ENCODE results near the gene BMP3. TPM values are rescaled to one million over a fixed set of nuclear protein-coding genes. Genes with fewer than 3 reads are reported as not detected.

Gene BMP3
- total and polyA plus RNA-seq, 10 of the 15 experiments (the other 5 are each of a cell fraction or from before 2014, with no cell fraction given): 0.37 to 1.4 (median 0.88) TPM

DNA sequence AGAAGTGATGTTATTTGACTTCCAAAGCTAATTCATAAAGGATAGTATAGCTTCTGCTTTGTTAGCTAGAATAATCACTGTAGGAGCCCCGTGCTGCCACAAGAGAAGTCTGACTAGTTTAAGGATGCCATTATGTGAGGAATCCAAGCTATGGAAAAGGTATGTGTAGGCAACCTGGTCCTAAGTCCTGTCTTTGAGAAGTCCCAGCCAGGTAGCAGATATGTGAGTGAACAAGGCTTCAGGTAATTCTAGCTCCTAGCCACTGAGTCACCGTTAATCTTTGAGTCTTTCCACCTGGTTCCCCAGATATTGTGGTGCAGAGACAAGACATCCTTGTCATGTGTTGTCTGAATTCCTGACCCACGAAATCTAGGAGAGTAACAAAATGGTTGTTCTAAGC, 55.5 kb downstream of the BMP3 start:
- SMC1A ChIA-PET (ENCODE audit: uncharacterized antibody, unreplicated experiment): interaction anchor here (0.7 to 1.2 kb wide), 2 partner anchors 23 to 55 kb away, joined by 3 read pairs; no protein-coding TSS in a partner anchor
- CTCF ChIA-PET: interaction anchor here (0.7 to 2.7 kb wide), 2 partner anchors 15 to 725 kb away, joined by 3 to 15 read pairs; no protein-coding TSS in a partner anchor
- Histone ChIP-seq H3K9me3 (replicated peaks; ENCODE audit: control insufficient read depth, insufficient read depth, low read length) (no peaks in the 10 kb centered on the region), H3K79me2 (ENCODE audit: control insufficient read depth, insufficient read depth, low read length) (no peaks in the 10 kb centered on the region), H3K4me1 (ENCODE audit: control insufficient read depth, insufficient read depth, low read length) (no peaks in the 10 kb centered on the region), H3K36me3 (ENCODE audit: control insufficient read depth in 2 of 2, insufficient read depth in 2 of 2, low read length in 1 of 2) (no peaks in the 10 kb centered on the region), H3K27ac (ENCODE audit: control insufficient read depth, insufficient read depth) (no peak overlapping the region), H3K9ac (ENCODE audit: control insufficient read depth, insufficient read depth, low read length) (no peak overlapping the region), H3K4me3 (no peak overlapping the region), H2AFZ (ENCODE audit: control insufficient read depth, low read depth, low read length) (no peak overlapping the region), H3K4me2 (ENCODE audit: control insufficient read depth, insufficient read depth) (no peak overlapping the region), H4K20me1 (ENCODE audit: control insufficient read depth, insufficient read depth) (no peaks in the 10 kb centered on the region), H3K27me3 (replicated peaks in 1 of 2; ENCODE audit: control insufficient read depth in 2 of 2, insufficient read depth in 2 of 2, low read length in 1 of 2) (no peaks in the 10 kb centered on the region)
- DNase-seq (ENCODE audit: low read depth, low spot score): no peak
- POLR2A ChIA-PET: no interaction called here
- RAD21 ChIA-PET (ENCODE audit: unreplicated experiment): no interaction called here
- FAIRE-seq: no peak
- BruUV-seq (replicated peaks): no TSS peak
- no peak for ATAC-seq
- TF ChIP-seq, protein P1, sequence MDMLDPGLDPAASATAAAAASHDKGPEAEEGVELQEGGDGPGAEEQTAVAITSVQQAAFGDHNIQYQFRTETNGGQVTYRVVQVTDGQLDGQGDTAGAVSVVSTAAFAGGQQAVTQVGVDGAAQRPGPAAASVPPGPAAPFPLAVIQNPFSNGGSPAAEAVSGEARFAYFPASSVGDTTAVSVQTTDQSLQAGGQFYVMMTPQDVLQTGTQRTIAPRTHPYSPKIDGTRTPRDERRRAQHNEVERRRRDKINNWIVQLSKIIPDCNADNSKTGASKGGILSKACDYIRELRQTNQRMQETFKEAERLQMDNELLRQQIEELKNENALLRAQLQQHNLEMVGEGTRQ (IDR thresholded peaks at IDR 0.05; ENCODE audit: borderline replicate concordance, low read depth, low read length): no peak
- TF ChIP-seq TCF7 (IDR thresholded peaks at IDR 0.05; ENCODE audit: borderline replicate concordance) (no peak), YBX1 (IDR thresholded peaks at IDR 0.05) (no peak), ZNF384 (IDR thresholded peaks at IDR 0.05; ENCODE audit: borderline replicate concordance, low read depth, low read length) (no peak), FOXK2 (IDR thresholded peaks at IDR 0.05) (no peak), ZNF274 (IDR thresholded peaks at IDR 0.05; ENCODE audit: insufficient read depth, insufficient read length) (no peak), NBN (IDR thresholded peaks at IDR 0.05) (no peak), ZZZ3 (IDR thresholded peaks at IDR 0.05; ENCODE audit: control insufficient read depth, insufficient read length, low read depth) (no peak)
- TF ChIP-seq, protein P2, sequence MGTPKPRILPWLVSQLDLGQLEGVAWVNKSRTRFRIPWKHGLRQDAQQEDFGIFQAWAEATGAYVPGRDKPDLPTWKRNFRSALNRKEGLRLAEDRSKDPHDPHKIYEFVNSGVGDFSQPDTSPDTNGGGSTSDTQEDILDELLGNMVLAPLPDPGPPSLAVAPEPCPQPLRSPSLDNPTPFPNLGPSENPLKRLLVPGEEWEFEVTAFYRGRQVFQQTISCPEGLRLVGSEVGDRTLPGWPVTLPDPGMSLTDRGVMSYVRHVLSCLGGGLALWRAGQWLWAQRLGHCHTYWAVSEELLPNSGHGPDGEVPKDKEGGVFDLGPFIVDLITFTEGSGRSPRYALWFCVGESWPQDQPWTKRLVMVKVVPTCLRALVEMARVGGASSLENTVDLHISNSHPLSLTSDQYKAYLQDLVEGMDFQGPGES (IDR thresholded peaks at IDR 0.05): no peak
- TF ChIP-seq, protein P3, sequence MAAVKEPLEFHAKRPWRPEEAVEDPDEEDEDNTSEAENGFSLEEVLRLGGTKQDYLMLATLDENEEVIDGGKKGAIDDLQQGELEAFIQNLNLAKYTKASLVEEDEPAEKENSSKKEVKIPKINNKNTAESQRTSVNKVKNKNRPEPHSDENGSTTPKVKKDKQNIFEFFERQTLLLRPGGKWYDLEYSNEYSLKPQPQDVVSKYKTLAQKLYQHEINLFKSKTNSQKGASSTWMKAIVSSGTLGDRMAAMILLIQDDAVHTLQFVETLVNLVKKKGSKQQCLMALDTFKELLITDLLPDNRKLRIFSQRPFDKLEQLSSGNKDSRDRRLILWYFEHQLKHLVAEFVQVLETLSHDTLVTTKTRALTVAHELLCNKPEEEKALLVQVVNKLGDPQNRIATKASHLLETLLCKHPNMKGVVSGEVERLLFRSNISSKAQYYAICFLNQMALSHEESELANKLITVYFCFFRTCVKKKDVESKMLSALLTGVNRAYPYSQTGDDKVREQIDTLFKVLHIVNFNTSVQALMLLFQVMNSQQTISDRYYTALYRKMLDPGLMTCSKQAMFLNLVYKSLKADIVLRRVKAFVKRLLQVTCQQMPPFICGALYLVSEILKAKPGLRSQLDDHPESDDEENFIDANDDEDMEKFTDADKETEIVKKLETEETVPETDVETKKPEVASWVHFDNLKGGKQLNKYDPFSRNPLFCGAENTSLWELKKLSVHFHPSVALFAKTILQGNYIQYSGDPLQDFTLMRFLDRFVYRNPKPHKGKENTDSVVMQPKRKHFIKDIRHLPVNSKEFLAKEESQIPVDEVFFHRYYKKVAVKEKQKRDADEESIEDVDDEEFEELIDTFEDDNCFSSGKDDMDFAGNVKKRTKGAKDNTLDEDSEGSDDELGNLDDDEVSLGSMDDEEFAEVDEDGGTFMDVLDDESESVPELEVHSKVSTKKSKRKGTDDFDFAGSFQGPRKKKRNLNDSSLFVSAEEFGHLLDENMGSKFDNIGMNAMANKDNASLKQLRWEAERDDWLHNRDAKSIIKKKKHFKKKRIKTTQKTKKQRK (IDR thresholded peaks at IDR 0.05; ENCODE audit: low read depth, low read length): no peak
- WGBS (ENCODE audit: insufficient coverage, insufficient replicate concordance, low lambda C conversion rate, missing lambda C conversion rate): 19% methylated on average over 3 of the region's 3 CpGs
- intact Hi-C loops (cut with micrococcal nuclease; ENCODE audit: unreplicated experiment) (no loop called here), in situ Hi-C loops (cut with MboI) (no loop called here)
